Calu3 (cell line): ENCODE measurements around the gene TPI1. TPM values are rescaled to one million over a fixed set of nuclear protein-coding genes. Genes with fewer than 3 reads are reported as not detected.
"Not testable (repeated sequence)": the region's sequence is repeated elsewhere in the genome, so short reads cannot be mapped to it uniquely, and the experiment has no call there.

Experiments used
- BruUV-seq: library from RNA; stranded (reverse); fragments of 400-500 nt; replicated peaks from 2 replicates; lab custom pipeline; 2021; lab: Mats Ljungman, UMichigan
- CTCF ChIA-PET: fragments of 300-600 bp; sonication (Branson Sonifier 250); formaldehyde crosslinking; loops from one replicate; lab custom pipeline; 2022; ENCODE audit warnings: antibody characterized with exemption; lab: Charles Lee
- DNase-seq: peaks from one replicate; pipeline ENCODE4 v3.0.0; 2022
- H3K27ac Mint-ChIP-seq: one replicate; pipeline ENCODE4 v1.8.0; 2022; ENCODE audit warnings: mixed read lengths; ENCODE audit not compliant: unreplicated experiment
- H3K27me3 Mint-ChIP-seq: one replicate; pipeline ENCODE4 v1.8.0; 2022; ENCODE audit warnings: mixed read lengths; ENCODE audit not compliant: unreplicated experiment
- H3K36me3 Mint-ChIP-seq: one replicate; pipeline ENCODE4 v1.8.0; 2022; ENCODE audit warnings: mild to moderate bottlenecking, moderate library complexity, mixed read lengths; ENCODE audit not compliant: insufficient read depth, unreplicated experiment
- H3K4me1 Mint-ChIP-seq: one replicate; pipeline ENCODE4 v1.8.0; 2022; ENCODE audit warnings: mild to moderate bottlenecking, low read depth, mixed read lengths; ENCODE audit not compliant: unreplicated experiment
- H3K4me3 Mint-ChIP-seq: one replicate; pipeline ENCODE4 v1.8.0; 2022; ENCODE audit warnings: mild to moderate bottlenecking, low read depth, moderate library complexity, mixed read lengths; ENCODE audit not compliant: unreplicated experiment
- H3K9me3 Mint-ChIP-seq: one replicate; pipeline ENCODE4 v1.8.0; 2022; ENCODE audit warnings: low read depth, mixed read lengths; ENCODE audit not compliant: unreplicated experiment
- CTCF ChIP-seq: fragments of 200-600 bp; IDR thresholded peaks from one replicate; pipeline ENCODE4 v1.8.0; 2022; ENCODE audit warnings: antibody characterized with exemption; ENCODE audit not compliant: unreplicated experiment
- intact Hi-C: fragments of 100-400 bp; cut with micrococcal nuclease; formaldehyde crosslinking; loops from one replicate; pipeline ENCODE4 v1.10.0; 2022; ENCODE audit not compliant: unreplicated experiment
- total RNA-seq: library from RNA; stranded (reverse); gene quantifications from 2 replicates; pipeline ENCODE4 v1.2.3, GENCODE V29; 2022

Gene TPI1
- total RNA-seq, 1 experiment from 2014 or later, result 608 TPM

- CTCF ChIA-PET, result interaction anchor here (0.7 to 1.4 kb wide), 2 partner anchors 19 to 53 kb away, joined by 3 read pairs; no protein-coding TSS in a partner anchor
- no peak overlapping the region for H3K27ac Mint-ChIP-seq
- no peak overlapping the region for H3K4me3 Mint-ChIP-seq
- no peak for TF ChIP-seq CTCF
- H3K36me3 Mint-ChIP-seq, result peaks cover 17% of the 10 kb centered on the region
- intact Hi-C loops, result no loop called here
- no peaks in the 10 kb centered on the region for H3K27me3 Mint-ChIP-seq
- H3K9me3 Mint-ChIP-seq, result no peaks in the 10 kb centered on the region
- peaks cover 32% of the 10 kb centered on the region for H3K4me1 Mint-ChIP-seq
- no TSS peak for BruUV-seq
- no peak for DNase-seq
These were observed 21.0 kb downstream of the TPI1 start for GRCh38 chr12:6888360-6888759.

GRCh38 chr12:6888794-6889193, 21.5 kb downstream of the TPI1 start:
- Mint-ChIP-seq H3K36me3 (peaks cover 17% of the 10 kb centered on the region), H3K4me1 (peaks cover 32% of the 10 kb centered on the region)
- intact Hi-C loops, H3K27ac Mint-ChIP-seq, DNase-seq, H3K9me3 Mint-ChIP-seq, CTCF ChIA-PET, BruUV-seq, H3K27me3 Mint-ChIP-seq, H3K4me3 Mint-ChIP-seq: not testable (repeated sequence)

GRCh38 chr12:6889775-6890573, 22.6 kb downstream of the TPI1 start:
- Mint-ChIP-seq H3K4me1 (peaks cover 25% of the 10 kb centered on the region), H3K36me3 (peaks cover 17% of the 10 kb centered on the region), H3K27ac (peak overlapping the region; percentile 81), H3K4me3 (peak overlapping the region; percentile 70)
- CTCF ChIA-PET, BruUV-seq, DNase-seq, intact Hi-C loops, H3K27me3 Mint-ChIP-seq, H3K9me3 Mint-ChIP-seq: not testable (repeated sequence)

- BruUV-seq, result no TSS peak
- intact Hi-C loops, result loop anchor here (1.0 kb wide), 2 partner anchors 19 to 39 kb away; partner anchors contain the start of gene USP5
- no peaks in the 10 kb centered on the region for H3K27me3 Mint-ChIP-seq
- peak overlapping the region; percentile 70 for H3K4me3 Mint-ChIP-seq
- H3K27ac Mint-ChIP-seq, result peak overlapping the region; percentile 81
- H3K36me3 Mint-ChIP-seq, result peaks cover 17% of the 10 kb centered on the region
- DNase-seq, result peak; percentile 99
- CTCF ChIA-PET, result interaction anchor here (0.5 to 1.6 kb wide), 10 partner anchors 9 to 138 kb away, joined by 3 to 31 read pairs (median 4); partner anchors contain the start of genes C12orf57, LRRC23, MLF2 and RNU7-1
- H3K4me1 Mint-ChIP-seq, result peaks cover 15% of the 10 kb centered on the region
- peak; percentile 77 for TF ChIP-seq CTCF
- H3K9me3 Mint-ChIP-seq, result no peaks in the 10 kb centered on the region
These were observed 23.7 kb downstream of the TPI1 start for GRCh38 chr12:6890789-6891645.

- no peaks in the 10 kb centered on the region for H3K9me3 Mint-ChIP-seq
- no peaks in the 10 kb centered on the region for H3K27me3 Mint-ChIP-seq
- CTCF ChIA-PET, result interaction anchor here (0.6 to 1.6 kb wide), 9 partner anchors 9 to 139 kb away, joined by 3 to 31 read pairs (median 4); partner anchors contain the start of genes C12orf57, LRRC23, MLF2 and RNU7-1
- no peak for DNase-seq
- no TSS peak for BruUV-seq
- peaks cover 17% of the 10 kb centered on the region for H3K36me3 Mint-ChIP-seq
- intact Hi-C loops, result loop anchor here (1.0 kb wide), 2 partner anchors 19 to 39 kb away; partner anchors contain the start of gene USP5
- H3K27ac Mint-ChIP-seq, result peak overlapping the region; percentile 81
- peaks cover 9% of the 10 kb centered on the region for H3K4me1 Mint-ChIP-seq
- H3K4me3 Mint-ChIP-seq, result peak overlapping the region; percentile 70
- no peak for TF ChIP-seq CTCF
These were observed 24.3 kb downstream of the TPI1 start for GRCh38 chr12:6891646-6892001.

- CTCF ChIA-PET, DNase-seq, H3K4me3 Mint-ChIP-seq, H3K27ac Mint-ChIP-seq, BruUV-seq, H3K4me1 Mint-ChIP-seq, H3K27me3 Mint-ChIP-seq, H3K9me3 Mint-ChIP-seq, intact Hi-C loops: not testable (repeated sequence)
- H3K36me3 Mint-ChIP-seq, result peaks cover 17% of the 10 kb centered on the region
These were observed 25.4 kb downstream of the TPI1 start for GRCh38 chr12:6892683-6893082.
